ENCODE data around the gene SORD.

SORD gene

GRCh38 chr15:45110256-45110820 lies 87.3 kb downstream of the SORD start:
- no peak for TF ChIP-seq CTCF (conservative IDR thresholded peaks at IDR 0.05; ENCODE audit: low read depth, low read length)
- no peak for DNase-seq (ENCODE audit: low read depth)
- no peak overlapping the region for H3K4me3 ChIP-seq (ENCODE audit: low read depth, low read length)

DNA sequence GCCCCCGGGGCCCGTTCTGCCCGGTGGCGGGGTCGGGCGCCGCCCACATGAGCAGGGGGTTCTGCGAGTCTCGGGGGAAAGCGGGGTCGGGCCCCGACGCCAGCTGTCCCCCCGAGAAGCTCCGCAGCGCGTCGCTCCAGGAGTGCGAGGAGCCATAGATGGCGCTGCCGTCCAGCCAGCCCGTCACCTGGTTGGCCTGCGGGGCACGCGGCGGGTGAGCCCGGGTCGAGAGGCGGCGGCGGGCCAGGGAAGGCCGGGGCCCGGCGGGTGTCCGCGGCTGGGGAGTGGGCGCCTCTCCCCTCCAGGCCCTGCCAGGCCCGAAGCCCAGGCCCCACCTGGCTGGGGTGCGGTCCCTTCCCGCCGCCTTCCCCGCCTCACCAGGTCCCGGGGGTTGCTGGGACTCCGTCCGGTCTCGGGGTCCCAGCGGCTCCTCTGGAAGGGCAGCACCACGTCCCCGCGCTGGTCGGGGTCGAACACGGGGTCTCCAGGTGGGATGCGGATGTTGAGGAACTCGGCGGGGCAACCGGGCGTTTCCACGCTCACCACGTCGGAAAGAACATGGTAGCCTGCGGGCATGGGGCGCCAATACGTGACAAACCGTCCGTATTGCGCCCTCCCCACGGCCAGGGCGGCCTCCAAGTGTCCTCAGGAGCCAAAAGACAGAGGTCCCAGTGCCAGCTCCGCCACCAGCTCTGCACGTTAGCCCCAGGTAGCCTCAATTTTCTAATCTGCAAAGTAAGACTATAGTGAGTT lies 88.6 kb downstream of the SORD start:
- no peak overlapping the region for H3K4me3 ChIP-seq (ENCODE audit: low read depth, low read length)
- TF ChIP-seq CTCF (conservative IDR thresholded peaks at IDR 0.05; ENCODE audit: low read depth, low read length): no peak

DNA sequence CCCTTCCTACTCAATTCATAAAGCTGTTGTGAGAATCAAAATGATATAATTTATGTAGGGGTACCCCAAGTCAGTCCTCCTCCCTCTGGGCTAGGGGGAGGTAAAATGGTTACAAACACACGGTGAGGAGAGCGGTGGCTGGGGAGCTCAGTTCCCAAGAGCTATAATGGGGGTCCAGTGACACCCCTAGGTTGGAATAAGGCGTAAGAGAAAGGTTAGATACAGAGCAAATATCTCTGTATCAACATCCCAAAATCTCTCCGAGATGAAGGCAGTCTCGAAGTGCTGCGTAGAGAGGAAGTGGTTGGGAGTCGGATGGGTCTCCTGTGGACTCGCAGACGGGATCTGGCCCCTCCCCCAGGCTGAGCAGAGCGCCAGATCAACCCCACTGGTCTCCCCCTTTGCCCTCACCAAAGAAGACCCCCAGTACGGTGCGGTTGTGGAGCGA lies 89.2 kb downstream of the SORD start:
- TF ChIP-seq CTCF (conservative IDR thresholded peaks at IDR 0.05; ENCODE audit: low read depth, low read length): no peak
- DNase-seq (ENCODE audit: low read depth): no peak
- H3K4me3 ChIP-seq (ENCODE audit: low read depth, low read length): no peak overlapping the region

More for the DNA sequence above, 88.6 kb downstream of the SORD start:
- no peak for DNase-seq (ENCODE audit: low read depth)

- no peak for DNase-seq (ENCODE audit: low read depth)
- no peak overlapping the region for H3K4me3 ChIP-seq (ENCODE audit: low read depth, low read length)
- no peak for TF ChIP-seq CTCF (conservative IDR thresholded peaks at IDR 0.05; ENCODE audit: low read depth, low read length)
Measured at GRCh38 chr15:45112591-45113379, 89.8 kb downstream of the SORD start.

GRCh38 chr15:45113380-45113990 lies 90.5 kb downstream of the SORD start:
- TF ChIP-seq CTCF (conservative IDR thresholded peaks at IDR 0.05; ENCODE audit: low read depth, low read length): no peak
- no peak overlapping the region for H3K4me3 ChIP-seq (ENCODE audit: low read depth, low read length)
- no peak for DNase-seq (ENCODE audit: low read depth)

GRCh38 chr15:45114076-45114750 lies 91.2 kb downstream of the SORD start, which contains the start of the genes DUOX2 and DUOXA2:
Gene DUOX2, minus strand, starts transcription at chr15:45114172. Its CDS starts 761 bp downstream, at chr15:45113411.
Gene DUOXA2, plus strand, starts transcription at chr15:45114326. Its CDS starts 280 bp downstream, at chr15:45114606.
- TF ChIP-seq CTCF (conservative IDR thresholded peaks at IDR 0.05; ENCODE audit: low read depth, low read length): no peak
- DNase-seq (ENCODE audit: low read depth): no peak
- no peak within 1 kb of the TSS for H3K4me3 ChIP-seq (ENCODE audit: low read depth, low read length)

Measured in choroid plexus epithelial cell (primary cell).